Left ventricle myocardium superior (tissue), 1 donor: ENCODE data around the gene FAM200B. TPM values are rescaled to one million over a fixed set of nuclear protein-coding genes. Genes with fewer than 3 reads are reported as not detected.

Experiments used
- ATAC-seq: fragments of 200-7000 bp; cut with Tn5 transposase; one replicate; pipeline ENCODE4 v1.9.1; 2020; ENCODE audit warnings: mild to moderate bottlenecking, moderate library complexity
- DNase-seq: peaks from one replicate; pipeline ENCODE4 v3.0.0-alpha.2; 2020
- intact Hi-C: fragments of 100-400 bp; cut with micrococcal nuclease; formaldehyde crosslinking; loops from one replicate; pipeline ENCODE4 v1.11.0; 2022
- long read RNA-seq: library from polyadenylated mRNA; unstranded; transcript quantifications from one replicate; pipeline ENCODE4 v2.0.0, GENCODE V29; 2021
- total RNA-seq: library from RNA; stranded (reverse); fragmentation: NEBNext Ultra II Directional; extraction: Animal tissue kit (Norgen Biotek cat#: 25700); gene quantifications from one replicate; pipeline ENCODE4 v1.2.1, GENCODE V29; 2021
- donor health status: DM: no; HTN: yes; CAD: no; lungs with severe emphysema.

The FAM200B gene
- total RNA-seq, result 30.9 TPM
- long read RNA-seq, full-length matches to known transcripts, result 18 of 22 reads
- long read RNA-seq, partial matches to known transcripts, result 1 of 22 reads
- long read RNA-seq, other reads (novel, unspliced or antisense), result 3 of 22 reads

- ATAC-seq (peak; percentile 98), DNase-seq (peak; percentile 100)
- intact Hi-C loops, result no loop called here
Observed at GRCh38 chr4:15681372-15682241, at the start of gene FAM200B. TSS of gene FAM200B (plus strand) at chr4:15681827. CDS start at chr4:15686978, 5,151 bp downstream.

- ATAC-seq (no peak), DNase-seq (no peak)
- intact Hi-C loops, result no loop called here
Observed at GRCh38 chr4:15636818-15637217, 44.8 kb upstream of the FAM200B start.

GRCh38 chr4:15638418-15638817 lies 43.2 kb upstream of the FAM200B start:
- intact Hi-C loops, result no loop called here
- no peak for ATAC-seq
- DNase-seq, result no peak

GRCh38 chr4:15648600-15648999 lies 33.0 kb upstream of the FAM200B start:
- DNase-seq (no peak), ATAC-seq (no peak)
- intact Hi-C loops, result no loop called here

- DNase-seq (no peak), ATAC-seq (peak; percentile 58)
- intact Hi-C loops, result loop anchor here (10.0 kb wide), 1 partner anchor 165 kb away; no protein-coding TSS in a partner anchor
Observed at GRCh38 chr4:15649914-15650545, 31.6 kb upstream of the FAM200B start.

GRCh38 chr4:15651676-15652075 lies 30.0 kb upstream of the FAM200B start:
- no peak for DNase-seq
- intact Hi-C loops, result loop anchor here (10.0 kb wide), 1 partner anchor 167 kb away; no protein-coding TSS in a partner anchor
- ATAC-seq, result no peak

- intact Hi-C loops, result loop anchor here (10.0 kb wide), 1 partner anchor 167 kb away; no protein-coding TSS in a partner anchor
- DNase-seq (no peak), ATAC-seq (no peak)
Observed at GRCh38 chr4:15652191-15652590, 29.4 kb upstream of the FAM200B start.

GRCh38 chr4:15652841-15653240 lies 28.8 kb upstream of the FAM200B start:
- ATAC-seq (no peak), DNase-seq (no peak)
- intact Hi-C loops, result loop anchor here (10.0 kb wide), 1 partner anchor 168 kb away; no protein-coding TSS in a partner anchor

GRCh38 chr4:15653420-15653819 lies 28.2 kb upstream of the FAM200B start:
- ATAC-seq, result no peak

GRCh38 chr4:15653864-15654592 lies 27.6 kb upstream of the FAM200B start:
- intact Hi-C loops, result loop anchor here (10.0 kb wide), 1 partner anchor 169 kb away; no protein-coding TSS in a partner anchor
- ATAC-seq (peak; percentile 10), DNase-seq (no peak)

More at GRCh38 chr4:15653420-15653819, 28.2 kb upstream of the FAM200B start:
- DNase-seq, result no peak
- intact Hi-C loops, result loop anchor here (10.0 kb wide), 1 partner anchor 169 kb away; no protein-coding TSS in a partner anchor

- ATAC-seq (peak; percentile 61), DNase-seq (peak; percentile 63)
- intact Hi-C loops, result loop anchor here (10.0 kb wide), 1 partner anchor 170 kb away; no protein-coding TSS in a partner anchor
Observed at GRCh38 chr4:15654593-15655222, 26.9 kb upstream of the FAM200B start.

- intact Hi-C loops, result loop anchor here (10.0 kb wide), 1 partner anchor 171 kb away; no protein-coding TSS in a partner anchor
- ATAC-seq (peak; percentile 88), DNase-seq (peak; percentile 92)
Observed at GRCh38 chr4:15655223-15656037, 26.2 kb upstream of the FAM200B start, which contains the start of gene FBXL5. TSS of gene FBXL5 (minus strand) at chr4:15655357. CDS start at chr4:15655287, 70 bp downstream.

- intact Hi-C loops, result loop anchor here (10.0 kb wide), 1 partner anchor 171 kb away; no protein-coding TSS in a partner anchor
- DNase-seq (no peak), ATAC-seq (peak; percentile 1)
Observed at GRCh38 chr4:15656038-15656470, 25.6 kb upstream of the FAM200B start.

GRCh38 chr4:15657366-15657765 lies 24.3 kb upstream of the FAM200B start:
- DNase-seq (no peak), ATAC-seq (no peak)
- intact Hi-C loops, result loop anchor here (10.0 kb wide), 1 partner anchor 173 kb away; no protein-coding TSS in a partner anchor

GRCh38 chr4:15658136-15658770 lies 23.4 kb upstream of the FAM200B start:
- DNase-seq (no peak), ATAC-seq (no peak)
- intact Hi-C loops, result loop anchor here (10.0 kb wide), 1 partner anchor 173 kb away; no protein-coding TSS in a partner anchor

GRCh38 chr4:15658781-15659180 lies 22.8 kb upstream of the FAM200B start:
- no peak for DNase-seq
- no peak for ATAC-seq
- intact Hi-C loops, result loop anchor here (10.0 kb wide), 1 partner anchor 174 kb away; no protein-coding TSS in a partner anchor
